Immature natural killer cell (primary cell): Measurements from ENCODE around the gene GRM8. TPM values are rescaled to one million over a fixed set of nuclear protein-coding genes. Genes with fewer than 3 reads are reported as not detected.

ENCODE experiments used
- DNase-seq, 3 donors: peaks; one replicate each; pipeline ENCODE4 v3.0.0; 2022; ENCODE audit warnings: mixed read lengths in 1 of 3
- H3K27ac Mint-ChIP-seq, 6 donors: one replicate each; pipeline ENCODE4 v1.8.0; 2020; ENCODE audit warnings: mixed read lengths in 6 of 6, mild to moderate bottlenecking in 5 of 6, inconsistent platforms in 4 of 6, moderate library complexity in 3 of 6
- H3K27me3 Mint-ChIP-seq, 3 donors: one replicate each; pipeline ENCODE4 v1.8.0; 2020 to 2021; ENCODE audit warnings: low read depth in 3 of 3, mild to moderate bottlenecking in 3 of 3, mixed read lengths in 3 of 3, moderate library complexity in 3 of 3, inconsistent platforms in 1 of 3
- H3K36me3 Mint-ChIP-seq, 3 donors: one replicate each; pipeline ENCODE4 v1.8.0; 2020; ENCODE audit warnings: mixed read lengths in 3 of 3, inconsistent platforms in 2 of 3, mild to moderate bottlenecking in 2 of 3
- H3K4me1 Mint-ChIP-seq, 2 donors: one replicate each; pipeline ENCODE4 v1.8.0; 2020; ENCODE audit warnings: inconsistent platforms in 2 of 2, mild to moderate bottlenecking in 2 of 2, mixed read lengths in 2 of 2, moderate library complexity in 1 of 2
- H3K4me3 Mint-ChIP-seq, 5 donors: one replicate each; pipeline ENCODE4 v1.8.0; 2020; ENCODE audit warnings: mild to moderate bottlenecking in 5 of 5, mixed read lengths in 5 of 5, inconsistent platforms in 3 of 5, moderate library complexity in 3 of 5
- H3K9me3 Mint-ChIP-seq, 6 donors: one replicate each; pipeline ENCODE4 v1.8.0; 2020; ENCODE audit warnings: mild to moderate bottlenecking in 6 of 6, mixed read lengths in 6 of 6, inconsistent platforms in 4 of 6, moderate library complexity in 3 of 6
- polyA plus RNA-seq, 3 donors: library from polyadenylated mRNA; unstranded; fragments of 300-500 nt; fragmentation: Illumina TruSeq; gene quantifications; one replicate each; pipeline ENCODE4 v1.2.3, GENCODE V29; 2021

GRM8 gene
- polyA plus RNA-seq, 3 donors from 2014 or later, result not detected

DNA sequence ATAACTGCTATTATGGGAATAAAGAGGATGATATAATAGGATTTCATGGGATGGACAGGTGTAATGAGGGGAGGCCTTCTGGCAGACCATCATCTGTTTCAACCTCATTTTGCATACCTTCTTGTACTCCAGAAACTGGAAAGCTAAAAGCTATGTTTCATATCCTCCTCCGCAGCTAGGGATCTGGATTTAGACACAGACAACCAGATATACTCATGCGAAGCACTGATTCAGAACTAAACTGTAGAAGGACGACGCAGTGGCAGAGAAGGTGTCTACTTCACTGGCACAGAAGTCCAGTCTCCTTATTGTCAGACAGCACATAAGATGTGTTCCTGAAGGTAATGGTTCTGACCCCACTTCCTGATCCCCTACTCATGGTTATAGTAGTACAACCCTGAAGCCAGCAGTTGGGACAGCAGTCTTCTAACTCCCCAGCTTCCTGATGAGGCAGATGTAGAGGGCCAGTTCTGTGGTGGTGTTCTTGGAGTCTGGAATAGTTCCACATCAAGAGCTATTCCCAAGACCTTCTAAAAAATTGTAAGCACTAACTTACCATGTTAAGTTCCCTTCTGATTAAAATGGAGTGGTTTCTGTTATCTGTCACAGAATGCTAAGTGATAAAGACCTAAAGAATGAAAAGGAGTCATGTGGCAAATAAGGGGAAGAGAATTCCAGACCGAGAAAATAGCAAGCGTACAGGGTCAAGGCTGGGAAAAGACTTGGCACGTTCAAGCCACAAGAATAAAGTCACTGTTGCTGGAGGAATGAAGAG lies 550.3 kb downstream of the GRM8 start:
- Mint-ChIP-seq H3K27me3 (peaks cover 0 to 1% (median 0%) of the 10 kb centered on the region in 3 donors), H3K4me1 (no peaks in the 10 kb centered on the region), H3K9me3 (peaks cover 0 to 18% (median 1%) of the 10 kb centered on the region in 6 donors), H3K27ac (peak overlapping the region in 1 of 6 donors; percentile 1), H3K4me3 (no peak overlapping the region), H3K36me3 (no peaks in the 10 kb centered on the region)
- DNase-seq, result no peak

DNA sequence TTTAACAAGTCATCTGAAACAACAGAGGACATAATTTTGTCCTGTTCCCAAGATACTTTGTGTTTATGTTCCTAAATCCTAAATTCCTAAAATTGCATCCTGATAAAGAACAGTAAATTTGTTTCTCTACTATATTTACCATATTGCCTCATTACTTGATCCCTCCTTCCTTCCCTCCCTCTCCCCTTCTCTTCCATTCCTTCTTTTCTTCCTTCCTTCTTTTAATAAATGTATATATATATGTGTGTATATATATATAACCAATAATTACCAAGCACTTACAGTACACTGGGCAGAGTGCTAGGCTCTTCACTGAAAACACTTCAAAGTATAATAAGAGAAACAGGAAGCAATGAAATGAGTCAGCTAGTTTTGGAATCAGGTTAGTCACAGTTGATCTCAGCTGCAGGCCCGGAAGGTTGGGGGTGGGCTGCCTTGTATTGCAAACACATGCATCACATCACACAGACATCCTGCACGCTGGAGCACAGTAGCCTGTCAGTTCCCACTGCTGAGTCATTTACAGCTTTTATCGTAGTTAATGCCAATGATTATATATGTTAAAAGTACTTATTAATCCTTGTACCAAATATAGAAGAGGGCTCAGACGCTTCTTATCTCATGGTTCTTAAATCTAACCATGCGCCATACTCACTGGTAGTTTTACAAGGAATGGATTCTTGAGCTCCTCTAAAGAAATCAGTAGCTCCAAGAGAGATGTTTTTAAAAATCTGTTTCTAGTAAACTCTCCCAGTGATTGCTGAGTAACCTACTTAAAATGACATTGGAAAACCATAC lies 551.7 kb downstream of the GRM8 start:
- DNase-seq, result peak in 1 of 3 donors; percentile 28
- Mint-ChIP-seq H3K27me3 (peaks cover 0 to 2% (median 1%) of the 10 kb centered on the region in 3 donors), H3K4me1 (no peaks in the 10 kb centered on the region), H3K9me3 (peaks cover 0 to 11% (median 1%) of the 10 kb centered on the region in 6 donors), H3K36me3 (no peaks in the 10 kb centered on the region), H3K4me3 (no peak overlapping the region), H3K27ac (no peak overlapping the region)

DNA sequence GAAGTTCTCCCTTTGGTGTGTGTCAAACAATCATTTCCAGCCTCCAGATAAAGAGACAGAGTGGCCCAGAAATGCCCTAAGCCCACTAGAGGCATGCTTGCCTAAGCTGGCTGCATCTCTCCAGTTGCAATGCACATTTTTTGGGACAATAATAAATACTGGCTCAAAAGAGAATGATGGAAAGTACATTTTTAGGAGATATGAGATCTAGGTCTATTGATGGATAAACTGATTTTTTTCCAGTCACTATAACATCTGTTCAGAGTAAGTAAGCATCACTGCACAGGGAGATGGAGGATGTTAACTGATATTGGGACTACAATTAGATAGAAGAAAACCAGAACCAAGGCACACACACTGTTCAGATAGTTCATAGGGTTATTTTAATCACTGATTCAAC lies 553.0 kb downstream of the GRM8 start:
- H3K27ac Mint-ChIP-seq, result no peak overlapping the region
- peaks cover 0 to 2% (median 1%) of the 10 kb centered on the region in 3 donors for H3K27me3 Mint-ChIP-seq
- no peak for DNase-seq
- H3K36me3 Mint-ChIP-seq, result no peaks in the 10 kb centered on the region
- H3K4me3 Mint-ChIP-seq, result no peak overlapping the region
- peaks cover 0 to 10% (median 2%) of the 10 kb centered on the region in 6 donors for H3K9me3 Mint-ChIP-seq
- H3K4me1 Mint-ChIP-seq, result no peaks in the 10 kb centered on the region

DNA sequence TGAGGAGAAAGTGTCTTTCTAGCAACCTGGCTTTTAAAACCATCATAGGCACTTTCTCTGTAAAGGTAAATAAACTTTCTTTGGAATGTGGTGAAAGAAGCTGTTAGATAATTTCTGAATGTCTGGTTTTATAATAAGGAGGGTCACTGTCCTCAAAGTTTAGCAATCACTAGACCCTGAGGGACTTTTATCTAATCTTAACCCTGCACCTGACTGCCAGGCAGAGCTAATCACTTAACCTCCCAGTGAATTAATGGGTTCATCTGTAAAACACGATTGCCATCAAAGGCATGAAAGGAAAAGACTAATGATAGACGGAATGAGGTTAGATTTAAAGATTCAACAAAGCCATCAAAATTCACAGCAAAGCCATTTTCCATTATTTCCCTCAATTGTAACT lies 553.8 kb downstream of the GRM8 start:
- Mint-ChIP-seq H3K36me3 (no peaks in the 10 kb centered on the region), H3K4me3 (no peak overlapping the region), H3K27me3 (peaks cover 0 to 2% (median 0%) of the 10 kb centered on the region in 3 donors), H3K27ac (no peak overlapping the region), H3K4me1 (no peaks in the 10 kb centered on the region), H3K9me3 (peaks cover 0 to 10% (median 2%) of the 10 kb centered on the region in 6 donors)
- no peak for DNase-seq

DNA sequence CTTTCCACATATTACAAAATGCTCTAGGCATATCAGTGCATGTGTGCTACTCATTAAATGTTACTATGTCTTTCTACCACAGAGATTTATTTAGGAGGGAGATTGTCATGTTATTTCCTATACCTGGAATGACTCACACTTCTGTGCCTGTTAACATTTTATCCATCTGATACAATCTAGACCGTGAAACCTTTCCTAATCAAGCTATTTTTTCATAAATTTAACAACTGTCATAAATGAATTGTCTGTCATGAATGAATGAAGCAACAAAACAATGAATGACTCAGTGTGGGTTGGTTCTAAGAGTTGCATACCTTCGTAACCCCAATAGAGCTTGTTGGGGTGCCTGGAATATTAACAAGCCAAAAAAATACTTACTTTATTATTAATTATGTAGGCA lies 554.3 kb downstream of the GRM8 start:
- Mint-ChIP-seq H3K4me3 (no peak overlapping the region), H3K27me3 (peaks cover 0 to 2% (median 0%) of the 10 kb centered on the region in 3 donors), H3K27ac (no peak overlapping the region), H3K9me3 (peaks cover 0 to 10% (median 2%) of the 10 kb centered on the region in 6 donors), H3K4me1 (no peaks in the 10 kb centered on the region), H3K36me3 (no peaks in the 10 kb centered on the region)
- DNase-seq, result no peak

DNA sequence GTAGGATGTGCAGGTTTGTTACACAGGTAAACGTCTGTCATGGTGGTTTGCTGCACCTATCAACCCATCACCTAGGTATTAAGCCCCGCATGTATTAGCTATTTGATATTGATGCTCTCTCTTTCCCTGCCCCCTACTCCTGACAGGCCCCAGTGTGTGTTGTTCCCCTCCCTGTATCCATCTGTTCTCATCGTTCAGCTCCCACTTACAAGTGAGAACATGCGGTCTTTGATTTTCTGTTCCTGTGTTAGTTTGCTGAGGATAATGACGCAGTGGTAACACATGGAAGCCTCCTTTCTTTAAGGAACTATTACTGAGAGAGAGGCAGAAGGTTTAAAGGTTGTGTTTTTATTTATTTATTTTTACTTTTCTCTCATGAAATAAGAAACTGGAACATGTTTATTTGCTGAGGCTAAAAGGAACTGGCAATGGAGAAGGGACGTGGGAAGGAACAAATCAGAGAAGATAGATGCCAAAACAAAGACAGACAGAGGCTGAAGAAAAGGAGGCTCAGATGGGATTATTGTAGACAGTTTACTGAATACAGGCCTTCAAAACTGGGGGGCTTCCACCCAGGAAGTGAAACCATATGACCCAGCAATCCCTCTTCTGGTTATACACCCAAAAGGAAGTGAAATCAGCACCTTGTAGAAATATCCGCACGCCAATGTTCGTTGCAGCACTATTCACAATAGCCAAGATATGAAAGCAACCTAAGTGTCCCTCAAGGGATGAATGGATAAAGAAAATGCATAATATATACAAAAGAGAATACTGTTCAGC lies 556.3 kb downstream of the GRM8 start:
- Mint-ChIP-seq H3K4me1 (no peaks in the 10 kb centered on the region), H3K36me3 (no peaks in the 10 kb centered on the region), H3K27me3 (peaks cover 0 to 3% (median 0%) of the 10 kb centered on the region in 3 donors), H3K9me3 (peaks cover 0 to 10% (median 0%) of the 10 kb centered on the region in 6 donors), H3K27ac (no peak overlapping the region), H3K4me3 (no peak overlapping the region)
- DNase-seq, result no peak

DNA sequence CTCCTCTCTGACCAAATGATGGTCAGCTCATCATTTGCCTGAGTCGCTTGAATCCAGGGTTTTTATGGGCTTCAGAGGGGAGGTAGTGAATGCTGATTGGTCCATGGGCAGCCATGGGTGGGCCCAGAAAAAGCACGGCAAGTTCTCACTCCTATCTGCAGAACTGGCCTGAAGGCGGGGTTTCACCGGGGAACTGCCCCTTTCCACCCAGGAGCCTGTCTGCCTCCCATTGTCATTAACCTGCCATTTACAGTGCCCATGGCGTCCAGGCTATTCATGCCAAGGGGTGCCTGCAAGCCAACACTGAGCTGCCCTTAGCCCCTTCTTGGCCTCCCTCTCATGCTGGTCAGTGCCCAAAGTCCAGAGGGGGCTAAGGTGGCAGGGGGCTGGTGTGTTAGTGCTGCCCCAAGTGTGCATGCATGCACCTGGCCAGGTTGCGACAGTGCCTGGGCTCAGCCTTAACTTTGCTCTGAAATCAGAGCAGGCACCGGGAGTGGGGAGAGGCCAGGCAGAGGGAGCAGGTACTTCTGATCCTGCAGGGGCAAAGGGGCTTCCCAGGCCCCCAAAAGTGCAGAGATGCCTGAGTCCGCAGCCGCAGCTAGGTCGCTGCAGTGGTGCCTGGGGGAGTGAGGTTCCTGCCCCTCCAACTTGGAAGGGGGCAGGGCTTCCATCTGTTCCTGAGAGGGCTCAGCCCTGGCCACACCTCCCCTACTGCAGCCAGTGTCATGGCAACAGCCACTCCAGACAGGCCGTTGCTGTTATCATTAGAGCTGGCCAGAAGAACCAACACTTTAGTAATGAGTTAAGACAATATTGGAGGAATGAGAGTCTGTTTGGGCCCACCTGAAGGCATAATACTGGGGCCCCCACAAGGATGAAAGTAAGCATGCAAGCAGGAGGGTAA lies 561.6 kb downstream of the GRM8 start:
- Mint-ChIP-seq H3K4me3 (no peak overlapping the region), H3K36me3 (no peaks in the 10 kb centered on the region), H3K27me3 (peaks cover 0 to 2% (median 2%) of the 10 kb centered on the region in 3 donors), H3K27ac (no peak overlapping the region), H3K4me1 (no peaks in the 10 kb centered on the region), H3K9me3 (peaks cover 0 to 11% (median under 1%) of the 10 kb centered on the region in 6 donors)
- no peak for DNase-seq

DNA sequence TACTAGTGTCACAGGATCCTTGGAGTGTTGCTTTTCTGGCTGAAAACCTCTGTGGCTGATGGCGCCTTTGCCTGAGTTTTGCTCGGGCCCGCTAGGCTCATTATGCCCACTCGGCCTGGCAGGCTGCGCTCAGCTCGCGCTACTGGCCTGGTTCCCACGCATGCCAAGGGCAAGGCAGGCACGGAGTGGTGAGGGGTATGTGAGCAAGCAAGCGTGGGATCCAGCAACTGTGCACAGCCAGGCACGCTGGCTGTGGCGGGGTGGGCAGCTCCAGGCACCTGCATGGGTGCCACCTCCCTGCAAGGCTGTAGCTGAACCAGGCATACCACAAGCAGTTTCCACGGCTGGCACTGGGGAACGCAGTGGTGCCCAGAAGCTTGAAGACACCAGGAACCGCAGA lies 562.6 kb downstream of the GRM8 start:
- H3K27ac Mint-ChIP-seq, result no peak overlapping the region
- DNase-seq, result no peak
- H3K27me3 Mint-ChIP-seq, result peaks cover 0 to 2% (median 2%) of the 10 kb centered on the region in 3 donors
- H3K4me1 Mint-ChIP-seq, result no peaks in the 10 kb centered on the region
- no peaks in the 10 kb centered on the region for H3K36me3 Mint-ChIP-seq
- H3K9me3 Mint-ChIP-seq, result peaks cover 0 to 5% (median under 1%) of the 10 kb centered on the region in 6 donors
- H3K4me3 Mint-ChIP-seq, result no peak overlapping the region

DNA sequence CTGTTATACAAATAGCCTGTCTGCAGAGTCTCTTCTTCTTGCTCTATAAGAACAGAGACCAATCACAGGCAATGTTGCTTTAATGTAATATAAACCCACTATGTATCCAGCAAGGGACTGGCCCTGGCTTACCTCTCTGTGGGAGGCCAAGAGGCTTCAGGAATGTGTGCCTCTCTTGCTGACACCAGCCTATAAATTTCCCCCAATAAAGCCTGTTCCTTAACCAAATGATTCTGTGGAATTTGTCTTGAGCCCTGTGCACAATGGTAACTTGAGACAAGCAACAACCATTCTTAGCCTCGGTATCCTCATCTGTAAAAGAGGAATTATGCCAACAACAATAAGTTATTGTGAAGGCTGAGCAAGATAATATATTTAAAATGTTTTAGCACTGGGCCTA lies 563.7 kb downstream of the GRM8 start:
- Mint-ChIP-seq H3K27me3 (peaks cover 0 to 2% (median 2%) of the 10 kb centered on the region in 3 donors), H3K36me3 (no peaks in the 10 kb centered on the region), H3K4me1 (no peaks in the 10 kb centered on the region), H3K9me3 (peaks cover 0 to 6% (median under 1%) of the 10 kb centered on the region in 6 donors), H3K4me3 (no peak overlapping the region), H3K27ac (no peak overlapping the region)
- no peak for DNase-seq

DNA sequence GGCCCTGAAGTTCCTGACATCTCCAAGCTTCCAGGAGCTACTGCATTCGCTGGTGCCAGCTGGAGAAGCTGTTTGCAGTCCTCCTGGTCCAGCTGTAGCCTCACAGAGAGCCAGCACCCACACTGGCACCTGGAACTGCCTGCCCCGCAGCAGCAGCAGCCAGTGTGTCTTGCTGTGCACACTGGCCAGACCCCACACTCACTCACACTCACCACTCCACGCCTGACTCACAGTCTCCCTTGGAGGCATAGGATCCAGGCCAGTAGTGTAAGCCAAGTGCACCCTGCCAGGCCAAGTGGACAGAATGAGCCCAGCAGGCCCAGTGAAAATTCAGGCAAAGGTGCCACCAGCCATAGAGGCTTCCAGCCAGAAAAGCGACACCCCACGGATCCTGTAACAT lies 566.3 kb downstream of the GRM8 start:
- Mint-ChIP-seq H3K27me3 (peaks cover 0 to 2% (median 0%) of the 10 kb centered on the region in 3 donors), H3K4me1 (no peaks in the 10 kb centered on the region), H3K27ac (no peak overlapping the region), H3K36me3 (no peaks in the 10 kb centered on the region), H3K4me3 (no peak overlapping the region), H3K9me3 (peaks cover 0 to 11% (median 2%) of the 10 kb centered on the region in 6 donors)
- no peak for DNase-seq

DNA sequence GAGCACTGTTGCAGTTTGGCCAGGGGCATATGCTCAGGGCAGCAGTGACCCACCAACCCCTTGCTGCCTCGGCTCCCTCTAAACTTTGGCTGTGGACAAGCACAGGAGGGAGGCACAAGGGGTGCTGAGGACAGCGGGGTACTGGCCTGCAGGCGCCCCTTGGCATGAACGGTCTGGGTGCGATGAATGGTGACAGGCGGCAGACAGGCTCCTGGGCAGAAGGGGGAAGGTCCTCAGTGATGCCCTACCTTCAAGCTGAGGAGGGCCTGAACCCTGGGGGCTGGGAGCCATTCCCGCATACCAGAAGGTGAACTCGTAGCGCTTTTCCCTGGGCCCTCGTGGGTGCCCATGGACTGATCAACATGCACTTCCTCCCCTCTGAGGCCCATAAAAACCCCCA lies 567.1 kb downstream of the GRM8 start:
- H3K36me3 Mint-ChIP-seq, result no peaks in the 10 kb centered on the region

DNA sequence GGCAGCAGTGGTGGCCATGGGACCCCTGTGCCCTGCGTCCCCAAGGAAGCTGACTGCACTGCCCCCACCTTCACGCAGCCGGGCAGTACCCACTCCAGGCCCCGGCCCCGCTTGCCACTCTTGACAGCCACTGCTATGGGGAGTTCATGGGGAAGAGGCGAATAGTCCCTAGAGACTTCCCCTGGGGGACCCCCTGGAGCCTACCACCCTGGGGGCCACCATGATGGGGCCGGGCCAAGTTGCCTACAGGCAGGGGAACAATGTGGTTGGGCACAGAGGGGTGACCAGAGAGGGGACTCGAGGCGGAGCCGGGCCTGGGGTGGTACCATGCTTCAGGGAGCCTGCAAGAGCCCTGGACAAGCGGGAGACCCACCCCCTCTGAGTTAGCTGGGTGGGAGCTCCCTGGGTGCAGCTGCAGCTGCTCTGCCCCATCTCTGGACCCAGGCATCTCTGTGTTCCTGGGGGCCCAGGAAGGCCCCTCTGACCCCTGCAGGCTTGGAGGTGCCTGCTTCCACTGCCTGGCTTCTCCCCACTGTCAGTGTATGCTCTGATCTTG lies 567.6 kb downstream of the GRM8 start:
- DNase-seq, result no peak
- Mint-ChIP-seq H3K36me3 (no peaks in the 10 kb centered on the region), H3K27ac (no peak overlapping the region), H3K27me3 (no peaks in the 10 kb centered on the region), H3K4me1 (no peaks in the 10 kb centered on the region), H3K4me3 (no peak overlapping the region), H3K9me3 (peaks cover 0 to 11% (median 2%) of the 10 kb centered on the region in 6 donors)

More for the DNA sequence above, 567.1 kb downstream of the GRM8 start:
- Mint-ChIP-seq H3K9me3 (peaks cover 0 to 11% (median 2%) of the 10 kb centered on the region in 6 donors), H3K27ac (no peak overlapping the region), H3K4me3 (no peak overlapping the region), H3K4me1 (no peaks in the 10 kb centered on the region), H3K27me3 (no peaks in the 10 kb centered on the region)
- DNase-seq, result no peak
